GM12872 (cell line): ENCODE results near the gene AHNAK.

ENCODE experiments used
- CTCF ChIP-seq: IDR thresholded peaks from 3 replicates; pipeline ENCODE4 v1.5.1; 2011; ENCODE audit warnings: low read depth, mild to moderate bottlenecking, low read length, moderate library complexity; ENCODE audit not compliant: insufficient read depth

Gene AHNAK

DNA sequence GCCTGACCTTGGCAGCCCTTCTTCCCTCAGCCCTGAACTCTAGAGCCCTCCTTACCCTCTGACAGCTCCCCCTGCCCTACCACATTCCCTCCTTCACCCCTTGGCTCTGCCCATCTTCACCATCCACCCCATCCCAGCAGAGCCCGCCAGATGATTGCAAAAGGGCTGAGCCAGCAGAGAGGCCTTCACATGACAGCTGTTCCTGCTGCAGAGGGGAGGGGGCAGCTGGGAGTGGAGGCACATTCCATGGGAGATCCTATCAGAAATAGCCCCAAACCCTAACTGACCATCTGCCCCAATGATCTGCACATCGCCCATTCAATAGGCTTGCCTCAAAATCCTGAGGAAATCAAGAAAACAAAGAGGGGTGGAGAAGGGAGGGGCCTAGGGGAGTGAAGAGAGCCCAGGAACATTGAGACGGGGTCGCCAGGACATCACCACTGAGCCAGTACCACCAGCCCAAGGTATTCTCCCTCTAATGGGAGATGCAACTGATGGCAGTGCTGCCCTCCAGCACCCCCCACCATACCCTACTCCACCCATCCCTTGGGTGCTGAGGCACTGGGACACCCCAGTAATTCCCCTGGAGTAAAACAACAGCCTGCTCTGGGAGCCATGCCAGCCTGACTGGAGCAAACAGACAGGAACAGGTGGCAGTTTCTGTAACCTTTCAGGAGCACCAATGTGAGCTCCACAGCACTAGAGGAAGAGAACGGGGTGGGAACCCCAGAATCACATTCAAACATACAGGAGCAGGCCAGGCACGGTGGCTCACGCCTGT lies 8.0 kb upstream of the AHNAK start:
- TF ChIP-seq CTCF = no peak

DNA sequence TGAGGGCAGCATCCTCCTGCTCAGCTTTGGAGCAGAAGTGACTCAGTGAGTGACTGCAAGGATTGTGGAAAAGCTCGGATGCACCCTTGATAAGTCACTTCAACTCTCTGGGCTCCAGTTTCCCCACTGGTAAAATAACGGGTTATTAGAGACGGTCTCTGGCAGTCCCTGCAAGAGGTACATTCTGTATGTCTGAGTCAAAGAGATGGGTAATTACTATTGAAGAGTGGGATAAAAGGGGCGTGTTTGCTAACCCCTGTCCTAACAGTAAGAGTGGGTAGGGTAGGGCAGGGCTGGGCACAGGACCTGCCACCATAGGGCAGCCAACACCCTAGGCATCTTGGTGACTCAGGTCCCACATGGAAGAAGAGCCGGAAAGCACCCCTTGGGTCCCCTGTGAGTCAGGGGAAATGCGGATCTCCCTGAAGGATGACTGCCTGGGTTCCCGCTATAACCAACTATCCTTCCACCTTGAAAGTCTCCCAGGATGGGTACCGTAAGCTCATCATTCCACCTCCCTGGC lies 7.3 kb upstream of the AHNAK start:
- no peak for TF ChIP-seq CTCF

DNA sequence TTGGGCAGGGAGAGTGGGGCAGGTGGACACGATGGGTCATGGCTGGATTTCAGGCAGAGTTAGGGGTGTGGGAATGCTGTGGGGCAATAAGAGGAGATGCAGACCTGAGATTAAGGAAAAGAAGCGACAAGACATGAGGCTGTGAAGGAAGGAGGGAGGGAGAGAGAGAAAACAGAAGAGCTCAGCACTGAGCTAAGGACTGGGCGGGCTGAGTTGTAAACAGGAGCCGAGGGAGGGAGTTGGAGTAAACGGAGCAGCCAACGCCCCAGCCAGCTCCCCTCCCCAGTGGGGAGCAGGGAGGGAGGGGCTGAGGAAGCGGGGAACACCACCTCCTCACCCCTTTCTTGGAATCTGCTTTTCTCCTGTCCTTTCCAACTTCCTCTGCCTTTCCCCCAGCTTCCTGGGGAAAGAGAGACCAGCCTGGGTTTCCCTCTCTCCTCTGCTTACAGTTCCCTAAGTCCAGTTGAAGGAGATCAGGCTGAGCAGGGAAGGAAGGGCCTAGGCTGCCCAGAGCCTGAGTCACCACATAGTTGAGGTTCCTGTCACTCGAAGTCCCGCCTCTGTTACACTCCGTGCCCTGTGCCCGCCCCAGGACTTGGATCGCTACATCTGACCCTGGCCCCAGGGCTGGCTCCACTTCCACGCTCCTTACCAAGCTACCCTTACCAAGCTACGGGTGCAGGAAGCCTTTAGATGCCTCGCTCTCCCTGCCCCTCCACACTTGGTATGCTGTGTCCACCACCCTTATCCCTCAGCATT lies 6.7 kb upstream of the AHNAK start:
- TF ChIP-seq CTCF = no peak

GRCh38 chr11:62552485-62553079 lies 6.0 kb upstream of the AHNAK start:
- no peak for TF ChIP-seq CTCF

DNA sequence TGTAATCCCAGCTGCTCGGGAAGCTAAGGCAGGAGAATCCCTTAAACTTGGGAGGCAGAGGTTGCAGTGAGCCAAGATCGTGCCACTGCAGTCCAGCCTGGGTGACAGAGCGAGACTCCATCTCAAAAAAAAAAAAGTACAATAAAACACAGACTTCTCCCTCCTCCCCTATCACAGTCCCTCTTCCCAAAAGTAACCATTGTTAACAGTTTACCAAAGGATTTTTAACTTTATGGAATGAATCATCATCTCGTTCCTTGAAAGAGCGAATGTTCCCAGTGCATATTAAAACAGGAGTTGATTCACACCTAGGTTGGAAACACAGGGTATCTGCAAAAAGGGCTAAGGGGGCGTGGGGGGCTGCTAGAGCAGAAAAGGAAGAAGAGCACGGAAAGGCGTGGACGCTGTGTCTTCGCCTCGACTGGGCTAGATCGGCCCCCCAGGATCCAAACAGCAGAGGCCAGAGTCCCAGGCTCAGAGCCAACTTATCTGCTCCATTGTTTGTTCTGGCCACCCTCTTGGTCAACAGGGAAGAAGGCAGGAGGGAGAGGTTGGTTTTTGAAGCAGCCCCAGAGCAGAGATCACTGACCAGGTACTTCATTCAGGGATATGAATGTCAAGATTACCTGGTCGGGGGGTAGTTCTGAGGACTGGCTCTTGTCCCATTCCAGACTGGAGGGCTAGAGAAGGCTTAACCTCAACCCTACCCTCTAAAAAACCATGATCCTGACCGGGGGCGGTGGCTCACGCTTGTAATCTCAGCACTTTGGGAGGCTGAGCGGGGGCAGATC lies 2.1 kb upstream of the AHNAK start:
- no peak for TF ChIP-seq CTCF

DNA sequence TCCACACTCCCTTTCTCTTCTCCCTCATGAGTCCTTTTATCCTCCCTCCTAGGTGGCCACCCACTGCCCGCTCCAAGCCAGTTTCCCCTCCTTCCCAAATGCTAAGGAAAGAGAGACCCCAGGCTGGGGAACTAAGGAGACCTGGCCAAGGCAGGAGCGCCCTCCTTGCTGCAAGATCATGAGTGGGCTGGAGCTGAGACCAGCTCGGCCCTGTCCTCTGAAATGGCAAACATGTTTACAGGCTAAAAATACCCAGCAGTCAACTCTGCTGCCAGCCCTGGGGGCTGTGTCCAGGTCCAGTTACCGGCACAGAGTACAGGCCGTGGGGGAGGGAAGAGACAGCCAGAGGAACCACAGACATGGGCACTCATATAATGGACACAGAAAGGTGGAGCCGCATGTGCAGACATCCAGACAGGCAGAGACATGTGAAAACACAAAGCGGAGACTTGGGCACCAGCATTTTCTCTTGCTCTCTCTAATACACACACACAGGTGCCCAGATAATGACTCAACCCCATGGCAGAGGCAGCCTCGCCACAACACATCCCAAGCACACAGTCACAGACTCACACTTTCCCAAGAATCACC lies 1.2 kb upstream of the AHNAK start:
- TF ChIP-seq CTCF = no peak
